ENCODE results near the gene SPDYE17. TPM values are rescaled to one million over a fixed set of nuclear protein-coding genes. Genes with fewer than 3 reads are reported as not detected.

The SPDYE17 gene
- total and polyA plus RNA-seq, 2 of the 4 experiments (the other 2 are of a cell fraction) = not detected

DNA sequence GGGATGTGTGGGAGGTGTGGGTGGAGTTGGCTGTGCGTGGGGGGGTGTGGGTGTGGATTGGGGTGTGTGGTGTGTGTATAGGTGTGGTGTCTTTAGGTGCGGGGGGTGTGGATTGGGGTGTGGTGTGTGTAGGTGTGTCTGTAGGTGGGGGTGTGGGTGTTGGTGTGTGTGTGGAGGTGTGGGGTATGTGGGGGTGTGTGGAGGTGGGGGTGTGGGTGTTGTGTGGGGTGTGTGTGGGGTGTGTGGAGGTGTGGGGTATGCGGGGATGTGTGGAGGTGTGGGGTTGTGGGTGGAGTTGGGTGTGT is 33.9 kb downstream of the SPDYE17 start:
- TF ChIP-seq MAFK (IDR thresholded peaks at IDR 0.05; ENCODE audit: low read depth, low read length) = no peak
- no peak for TF ChIP-seq CHD1 (IDR thresholded peaks at IDR 0.05; ENCODE audit: low read depth, low read length)
- no peak for TF ChIP-seq POLR2A (IDR thresholded peaks at IDR 0.05; ENCODE audit: low read depth, low read length)
- no peak for TF ChIP-seq FOS (IDR thresholded peaks at IDR 0.05; ENCODE audit: low read depth, low read length)
- TF ChIP-seq, protein P1, sequence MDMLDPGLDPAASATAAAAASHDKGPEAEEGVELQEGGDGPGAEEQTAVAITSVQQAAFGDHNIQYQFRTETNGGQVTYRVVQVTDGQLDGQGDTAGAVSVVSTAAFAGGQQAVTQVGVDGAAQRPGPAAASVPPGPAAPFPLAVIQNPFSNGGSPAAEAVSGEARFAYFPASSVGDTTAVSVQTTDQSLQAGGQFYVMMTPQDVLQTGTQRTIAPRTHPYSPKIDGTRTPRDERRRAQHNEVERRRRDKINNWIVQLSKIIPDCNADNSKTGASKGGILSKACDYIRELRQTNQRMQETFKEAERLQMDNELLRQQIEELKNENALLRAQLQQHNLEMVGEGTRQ (IDR thresholded peaks at IDR 0.05; ENCODE audit: low read depth, low read length) = no peak
- POLR2A ChIA-PET (ENCODE audit: unreplicated experiment) = no interaction called here
- Histone ChIP-seq H3K4me2 (ENCODE audit: low read depth, low read length) (no peak overlapping the region), H2AK5ac (ENCODE audit: low read depth, low read length) (no peak overlapping the region), H4K8ac (ENCODE audit: low read depth in 2 of 2, low read length in 2 of 2) (no peak overlapping the region), H3K4me3 (ENCODE audit: insufficient read depth, low read depth, low read length) (no peak overlapping the region), H3K14ac (replicated peaks; ENCODE audit: low read depth, low read length) (no peak overlapping the region), H2BK5ac (ENCODE audit: low read depth, low read length, poor library complexity, severe bottlenecking) (peak overlapping the region; percentile 69), H4K5ac (ENCODE audit: low read depth, low read length) (no peak overlapping the region), H2BK120ac (ENCODE audit: low read depth, low read length) (no peak overlapping the region), H3K36me3 (ENCODE audit: control insufficient read depth, insufficient read depth, low read length) (peaks cover 7% of the 10 kb centered on the region; the same call in 1 of the 2 replicates), H4K20me1 (ENCODE audit: insufficient read depth, low read length) (peaks cover 10% of the 10 kb centered on the region; the same call in 1 of the 2 replicates), H2AFZ (replicated peaks; ENCODE audit: low read length, poor library complexity) (no peak overlapping the region), H3K4ac (ENCODE audit: low read depth, low read length) (no peak overlapping the region), H3K9me3 (ENCODE audit: control insufficient read depth, insufficient read depth, low read length) (no peaks in the 10 kb centered on the region), H4K91ac (ENCODE audit: insufficient read depth, low read depth, low read length) (no peak overlapping the region), H3K9me1 (ENCODE audit: insufficient read depth, low read length) (0 out of 2 replicates have a peak, but pooled peaks cover 6% of the 10 kb centered on the region), H3K79me1 (ENCODE audit: low read depth in 1 of 2, low read length in 2 of 2) (peaks cover 8 to 15% of the 10 kb centered on the region in 2 experiments), H2AK9ac (replicated peaks; ENCODE audit: low read depth, low read length, poor library complexity) (no peak overlapping the region), H3K23ac (ENCODE audit: low read depth, low read length) (no peak overlapping the region), H3K18ac (ENCODE audit: low read depth, low read length) (no peak overlapping the region), H3K27me3 (ENCODE audit: control insufficient read depth, insufficient read depth, low read length) (no peaks in the 10 kb centered on the region), H2BK15ac (ENCODE audit: low read depth, low read length) (no peak overlapping the region), H3K4me1 (ENCODE audit: control insufficient read depth, insufficient read depth, low read length) (no peaks in the 10 kb centered on the region), H3K9ac (ENCODE audit: low read depth, low read length) (no peak overlapping the region), H3K56ac (ENCODE audit: extremely low read depth, insufficient read depth, low read length) (no peak overlapping the region), H2BK20ac (ENCODE audit: low read depth, low read length) (no peak overlapping the region), H3K27ac (ENCODE audit: insufficient read depth, low read length) (no peak overlapping the region)
- intact Hi-C loops (cut with micrococcal nuclease) (no loop called here), dilution Hi-C loops (cut with HindIII; ENCODE audit: low sequenced_read_pairs, unreplicated experiment) (no loop called here), in situ Hi-C loops (cut with MboI; ENCODE audit: low sequenced_read_pairs) (no loop called here)
- CTCF ChIA-PET = no interaction called here
- ATAC-seq (ENCODE audit: low read depth) (no peak), DNase-seq (no peak)
- 87% methylated on average over 3 of the region's 3 CpGs; no CpG with 5 or more reads in 1 of the 2 experiments for WGBS, 2 experiments (ENCODE audit: extremely low coverage in 2 of 2, insufficient read length in 1 of 2)
- BruUV-seq (replicated peaks) = no TSS peak

All from IMR-90 (cell line).